CD4-positive, CD25-positive, alpha-beta regulatory T cell (primary cell): ENCODE results near the gene EXOC6. TPM values are rescaled to one million over a fixed set of nuclear protein-coding genes. Genes with fewer than 3 reads are reported as not detected.

Experiments
- polyA plus RNA-seq, 4 donors: library from polyadenylated mRNA; unstranded; fragments of 300-500 nt; fragmentation: Illumina TruSeq; gene quantifications; one replicate each; pipeline ENCODE4 v1.2.3, GENCODE V29; 2021
- total RNA-seq: library from RNA; stranded (reverse); gene quantifications from one replicate; pipeline ENCODE4 v1.2.3, GENCODE V29; 2022

The EXOC6 gene
- total and polyA plus RNA-seq, 5 donors from 2014 or later, result 7.5 to 16.9 (median 10.0) TPM

Other genes starting within 250 kb of the EXOC6 start
- gene HHEX, start 158.6 kb upstream of the EXOC6 start, total RNA-seq, result 1.2 TPM
- gene HHEX, start 158.6 kb upstream of the EXOC6 start, polyA plus RNA-seq, result under 1 TPM in 3 of 4 donors, not detected in 1; 0.19 to 0.71 (median 0.22) TPM
- gene CYP26C1, start 212.3 kb downstream of the EXOC6 start, total RNA-seq, result not detected
- not detected for gene CYP26C1, start 212.3 kb downstream of the EXOC6 start, polyA plus RNA-seq
- gene CYP26A1, start 225.4 kb downstream of the EXOC6 start, total RNA-seq, result not detected
- gene CYP26A1, start 225.4 kb downstream of the EXOC6 start, polyA plus RNA-seq, result not detected